HFFc6 (cell line): Measurements from ENCODE around the gene STYK1. TPM values are rescaled to one million over a fixed set of nuclear protein-coding genes. Genes with fewer than 3 reads are reported as not detected.
A peak's percentile ranks its signal among the peaks of the same experiment; 100 is the strongest.

ENCODE experiments used
- DNase-seq: peaks from one replicate; pipeline ENCODE4 v3.0.0-alpha.2; 2018
- H3K27ac Mint-ChIP-seq: 2 replicates; pipeline ENCODE4 v1.8.0; 2020; ENCODE audit warnings: mild to moderate bottlenecking, mixed read lengths
- H3K27me3 Mint-ChIP-seq: 2 replicates; pipeline ENCODE4 v1.8.0; 2021; ENCODE audit warnings: mild to moderate bottlenecking, moderate library complexity, mixed read lengths; ENCODE audit not compliant: insufficient read depth
- H3K36me3 Mint-ChIP-seq: 2 replicates; pipeline ENCODE4 v1.8.0; 2021; ENCODE audit warnings: low read depth, mixed read lengths
- H3K4me1 Mint-ChIP-seq: 2 replicates; pipeline ENCODE4 v1.8.0; 2020; ENCODE audit warnings: low read depth, mixed read lengths
- H3K4me3 Mint-ChIP-seq: 2 replicates; pipeline ENCODE4 v1.8.0; 2020; ENCODE audit warnings: mild to moderate bottlenecking, moderate library complexity, mixed read lengths
- H3K9me3 Mint-ChIP-seq: 2 replicates; pipeline ENCODE4 v1.8.0; 2020; ENCODE audit warnings: mild to moderate bottlenecking, mixed read lengths
- total RNA-seq, 6 experiments: library from RNA; stranded (reverse); fragmentation: NEBNext Ultra II Directional; extraction: Animal tissue kit (Norgen Biotek cat#: 25700); gene quantifications; 2 replicates in 1 of 6; 3 replicates in 5 of 6; pipeline ENCODE4 v1.2.3, GENCODE V29; 2021
- TF ChIP-seq, protein P1 (sequence below): fragments of 200-600 bp; sonication (generic); IDR thresholded peaks from 2 replicates; pipeline ENCODE4 v1.5.0; 2021; ENCODE audit warnings: antibody characterized with exemption, mild to moderate bottlenecking

STYK1 gene
- total RNA-seq, 6 experiments from 2014 or later: 1.1 to 3.0 (median 1.8) TPM

GRCh38 chr12:10623131-10623530, 50.7 kb downstream of the STYK1 start:
- peaks cover 18% of the 10 kb centered on the region; the same call in 1 of the 2 replicates for H3K36me3 Mint-ChIP-seq
- DNase-seq: no peak
- no peak overlapping the region for H3K27ac Mint-ChIP-seq
- H3K27me3 Mint-ChIP-seq: no peaks in the 10 kb centered on the region
- H3K4me1 Mint-ChIP-seq: peaks cover 46% of the 10 kb centered on the region
- H3K9me3 Mint-ChIP-seq: no peaks in the 10 kb centered on the region
- TF ChIP-seq, protein P1, sequence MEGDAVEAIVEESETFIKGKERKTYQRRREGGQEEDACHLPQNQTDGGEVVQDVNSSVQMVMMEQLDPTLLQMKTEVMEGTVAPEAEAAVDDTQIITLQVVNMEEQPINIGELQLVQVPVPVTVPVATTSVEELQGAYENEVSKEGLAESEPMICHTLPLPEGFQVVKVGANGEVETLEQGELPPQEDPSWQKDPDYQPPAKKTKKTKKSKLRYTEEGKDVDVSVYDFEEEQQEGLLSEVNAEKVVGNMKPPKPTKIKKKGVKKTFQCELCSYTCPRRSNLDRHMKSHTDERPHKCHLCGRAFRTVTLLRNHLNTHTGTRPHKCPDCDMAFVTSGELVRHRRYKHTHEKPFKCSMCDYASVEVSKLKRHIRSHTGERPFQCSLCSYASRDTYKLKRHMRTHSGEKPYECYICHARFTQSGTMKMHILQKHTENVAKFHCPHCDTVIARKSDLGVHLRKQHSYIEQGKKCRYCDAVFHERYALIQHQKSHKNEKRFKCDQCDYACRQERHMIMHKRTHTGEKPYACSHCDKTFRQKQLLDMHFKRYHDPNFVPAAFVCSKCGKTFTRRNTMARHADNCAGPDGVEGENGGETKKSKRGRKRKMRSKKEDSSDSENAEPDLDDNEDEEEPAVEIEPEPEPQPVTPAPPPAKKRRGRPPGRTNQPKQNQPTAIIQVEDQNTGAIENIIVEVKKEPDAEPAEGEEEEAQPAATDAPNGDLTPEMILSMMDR: no peak
- no peak overlapping the region for H3K4me3 Mint-ChIP-seq

GRCh38 chr12:10621278-10621677, 52.6 kb downstream of the STYK1 start:
- H3K27ac Mint-ChIP-seq: no peak overlapping the region
- TF ChIP-seq, protein P1: no peak
- H3K9me3 Mint-ChIP-seq: no peaks in the 10 kb centered on the region
- no peak for DNase-seq
- no peak overlapping the region for H3K4me3 Mint-ChIP-seq
- H3K27me3 Mint-ChIP-seq: no peaks in the 10 kb centered on the region
- H3K4me1 Mint-ChIP-seq: peaks cover 57% of the 10 kb centered on the region
- H3K36me3 Mint-ChIP-seq: peaks cover 16% of the 10 kb centered on the region; the same call in 1 of the 2 replicates

GRCh38 chr12:10620078-10620779, 53.6 kb downstream of the STYK1 start:
- Mint-ChIP-seq H3K36me3 (peaks cover 11% of the 10 kb centered on the region; the same call in 1 of the 2 replicates), H3K9me3 (no peaks in the 10 kb centered on the region), H3K4me3 (no peak overlapping the region), H3K27me3 (no peaks in the 10 kb centered on the region), H3K4me1 (peaks cover 57% of the 10 kb centered on the region), H3K27ac (no peak overlapping the region)
- no peak for DNase-seq
- TF ChIP-seq, protein P1: no peak

DNA sequence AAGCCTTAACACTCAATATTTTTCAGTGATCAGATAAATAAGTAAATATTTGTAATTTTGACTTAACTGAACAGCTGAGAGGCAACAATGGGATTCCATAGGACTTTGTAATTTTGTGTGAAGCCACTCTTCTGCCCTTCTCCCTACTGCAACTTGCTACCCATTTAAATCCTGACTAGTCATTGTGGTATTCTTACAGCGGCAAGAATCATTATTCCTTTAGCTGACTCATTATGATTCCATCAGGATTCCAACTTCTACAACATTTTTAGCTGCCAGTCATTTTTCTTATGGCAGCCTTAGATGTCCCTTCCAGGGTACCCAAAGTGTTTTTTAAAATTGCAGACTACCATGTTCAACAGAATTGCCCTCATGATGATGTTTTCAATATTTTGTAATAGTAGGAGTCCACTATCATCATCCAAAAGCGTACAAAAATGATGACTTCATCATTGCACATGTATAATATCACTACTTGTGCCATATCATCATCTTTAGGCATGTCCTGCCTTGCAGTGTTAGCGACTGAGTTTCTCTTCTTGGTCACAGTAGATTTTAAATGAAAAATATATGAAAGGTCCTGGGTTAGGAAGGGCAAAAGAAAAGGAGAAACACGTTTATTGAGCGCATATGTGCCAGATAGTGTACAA, 55.4 kb downstream of the STYK1 start:
- Mint-ChIP-seq H3K9me3 (no peaks in the 10 kb centered on the region), H3K4me1 (peaks cover 57% of the 10 kb centered on the region), H3K27me3 (peaks cover 4% of the 10 kb centered on the region), H3K4me3 (peak overlapping the region; percentile 38), H3K27ac (peak overlapping the region; percentile 92), H3K36me3 (peaks cover 6% of the 10 kb centered on the region)
- TF ChIP-seq, protein P1: no peak
- DNase-seq: peak; percentile 85

DNA sequence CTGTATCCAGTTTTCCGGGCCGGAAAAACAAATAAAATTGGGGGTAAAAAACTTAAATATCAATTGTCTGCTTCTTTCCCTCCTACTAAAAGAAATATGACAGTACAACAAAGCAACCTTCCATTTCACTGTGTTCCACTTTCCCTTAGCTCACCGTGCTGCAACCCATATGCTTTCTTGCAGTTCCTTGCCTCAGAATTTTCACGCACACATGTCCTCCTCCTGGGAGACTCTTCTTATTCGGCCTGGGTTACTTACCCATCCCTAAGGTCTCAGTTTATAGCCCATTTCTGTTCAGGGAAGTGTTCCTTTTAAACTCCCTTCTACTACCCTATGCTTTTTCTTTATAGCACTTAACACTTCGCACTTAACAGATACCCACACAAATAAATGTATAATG, 56.0 kb downstream of the STYK1 start:
- peak overlapping the region; percentile 92 for H3K27ac Mint-ChIP-seq
- H3K36me3 Mint-ChIP-seq: peaks cover 12% of the 10 kb centered on the region
- TF ChIP-seq, protein P1: no peak
- no peaks in the 10 kb centered on the region for H3K9me3 Mint-ChIP-seq
- H3K4me3 Mint-ChIP-seq: peak overlapping the region; percentile 38
- no peak for DNase-seq
- peaks cover 53% of the 10 kb centered on the region for H3K4me1 Mint-ChIP-seq
- peaks cover 7% of the 10 kb centered on the region for H3K27me3 Mint-ChIP-seq
